Head of caudate nucleus (tissue), 42 donors: ENCODE data around the gene NTRK1.

Experiments used
- DNase-seq, 42 donors: peaks; one replicate each; pipeline versions ENCODE4 v3.0.0 to v3.0.0-alpha.2; 2020 to 2021; ENCODE audit warnings: mixed read lengths in 7 of 42
- intact Hi-C: fragments of 100-400 bp; cut with DNase I; formaldehyde crosslinking; loops from one replicate; pipeline ENCODE4 v1.15.0; 2022

Gene NTRK1

GRCh38 chr1:156869455-156869854, 8.8 kb downstream of the NTRK1 start:
- intact Hi-C loops, result loop anchor here (10.0 kb wide), 1 partner anchor 75 kb away; no protein-coding TSS in a partner anchor
- DNase-seq, result no peak

- no peak for DNase-seq
These were observed 13.0 kb downstream of the NTRK1 start for GRCh38 chr1:156873659-156874058.

GRCh38 chr1:156874142-156874541, 13.5 kb downstream of the NTRK1 start:
- intact Hi-C loops, result no loop called here
- DNase-seq, result no peak

More at GRCh38 chr1:156873659-156874058, 13.0 kb downstream of the NTRK1 start:
- intact Hi-C loops, result no loop called here

GRCh38 chr1:156874572-156875340, 14.1 kb downstream of the NTRK1 start:
- DNase-seq, result no peak
- intact Hi-C loops, result no loop called here

GRCh38 chr1:156875341-156875615, 14.6 kb downstream of the NTRK1 start:
- no peak for DNase-seq
- intact Hi-C loops, result no loop called here

GRCh38 chr1:156876281-156876680, 15.6 kb downstream of the NTRK1 start:
- intact Hi-C loops, result no loop called here
- DNase-seq, result no peak

- no peak for DNase-seq
These were observed 16.9 kb downstream of the NTRK1 start for GRCh38 chr1:156877433-156878170.

GRCh38 chr1:156879876-156880275, 19.2 kb downstream of the NTRK1 start:
- no peak for DNase-seq
- intact Hi-C loops, result no loop called here

More at GRCh38 chr1:156877433-156878170, 16.9 kb downstream of the NTRK1 start:
- intact Hi-C loops, result no loop called here

GRCh38 chr1:156880473-156880872, 19.8 kb downstream of the NTRK1 start:
- DNase-seq, result no peak
- intact Hi-C loops, result no loop called here

GRCh38 chr1:156881101-156881500, 20.4 kb downstream of the NTRK1 start:
- intact Hi-C loops, result no loop called here
- DNase-seq, result no peak

GRCh38 chr1:156881663-156882062, 21.0 kb downstream of the NTRK1 start:
- intact Hi-C loops, result no loop called here
- DNase-seq, result no peak

- intact Hi-C loops, result no loop called here
- DNase-seq, result no peak
These were observed 21.9 kb downstream of the NTRK1 start for GRCh38 chr1:156882543-156882942.

- intact Hi-C loops, result no loop called here
- DNase-seq, result no peak
These were observed 23.3 kb downstream of the NTRK1 start for GRCh38 chr1:156883919-156884318.

- intact Hi-C loops, result no loop called here
- no peak for DNase-seq
These were observed 24.0 kb downstream of the NTRK1 start for GRCh38 chr1:156884560-156885184.

- intact Hi-C loops, result no loop called here
These were observed 24.6 kb downstream of the NTRK1 start for GRCh38 chr1:156885314-156885713.

GRCh38 chr1:156885880-156886355, 25.3 kb downstream of the NTRK1 start:
- intact Hi-C loops, result no loop called here

More at GRCh38 chr1:156885314-156885713, 24.6 kb downstream of the NTRK1 start:
- no peak for DNase-seq

GRCh38 chr1:156886583-156887281, 26.1 kb downstream of the NTRK1 start:
- DNase-seq, result no peak
- intact Hi-C loops, result no loop called here

More at GRCh38 chr1:156885880-156886355, 25.3 kb downstream of the NTRK1 start:
- DNase-seq, result no peak

- intact Hi-C loops, result no loop called here
- no peak for DNase-seq
These were observed 26.7 kb downstream of the NTRK1 start for GRCh38 chr1:156887317-156887716.

- intact Hi-C loops, result no loop called here
- DNase-seq, result no peak
These were observed 27.1 kb downstream of the NTRK1 start for GRCh38 chr1:156887734-156888133.
